HCT116 (cell line): ENCODE measurements around the gene USP1.

Experiments
- CTCF ChIP-seq, 3 experiments: fragments of 200-600 bp in 1 of 3; sonication (generic) in 1 of 3; IDR thresholded peaks in 2 of 3; conservative IDR thresholded peaks in 1 of 3; 2 replicates each; pipeline ENCODE4 v1.5.1; 2012 to 2017; ENCODE audit warnings: low read depth in 2 of 3, low read length in 2 of 3, antibody characterized with exemption in 1 of 3, borderline replicate concordance in 1 of 3, control low read depth in 1 of 3, mild to moderate bottlenecking in 1 of 3, mixed read lengths in 1 of 3, mixed run types in 1 of 3, moderate library complexity in 1 of 3; ENCODE audit not compliant: insufficient read depth in 1 of 3
- JUND ChIP-seq: IDR thresholded peaks from 2 replicates; pipeline ENCODE4 v1.6.1; 2012
- MAX ChIP-seq: IDR thresholded peaks from 2 replicates; pipeline ENCODE4 v1.6.1; 2012

- no peak for TF ChIP-seq CTCF (IDR thresholded peaks at IDR 0.05 in 2 of 3, conservative IDR thresholded peaks at IDR 0.05 in 1 of 3; ENCODE audit: borderline replicate concordance in 1 of 3, insufficient read depth in 1 of 3, low read depth in 2 of 3, low read length in 2 of 3)
- TF ChIP-seq MAX, result no peak
- no peak for TF ChIP-seq JUND
Observed at GRCh38 chr1:62417351-62417999, 19.4 kb upstream of the USP1 start.
